ENCODE measurements around the gene BCDIN3D.

DNA sequence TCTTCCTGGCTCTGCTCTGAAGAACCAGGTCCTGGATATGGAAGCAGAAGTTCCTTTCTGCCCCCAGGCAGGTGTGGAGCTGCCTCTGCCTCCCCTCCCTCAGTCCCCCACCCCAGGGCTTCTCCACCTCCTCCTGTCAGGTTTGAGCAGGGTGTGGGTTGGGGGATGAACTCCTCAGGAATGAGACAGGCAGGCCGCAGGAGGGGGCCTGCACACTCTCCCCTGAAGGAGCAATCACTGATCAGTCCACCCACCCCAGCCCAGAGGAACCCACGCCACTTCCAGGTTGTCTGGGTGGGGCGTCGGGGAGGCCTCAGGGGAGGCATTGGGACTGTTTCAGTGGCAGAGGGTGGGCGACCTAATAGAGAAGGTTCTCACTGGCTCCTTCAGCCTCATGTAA, 34.2 kb upstream of the BCDIN3D start:
- TF ChIP-seq, protein P1, sequence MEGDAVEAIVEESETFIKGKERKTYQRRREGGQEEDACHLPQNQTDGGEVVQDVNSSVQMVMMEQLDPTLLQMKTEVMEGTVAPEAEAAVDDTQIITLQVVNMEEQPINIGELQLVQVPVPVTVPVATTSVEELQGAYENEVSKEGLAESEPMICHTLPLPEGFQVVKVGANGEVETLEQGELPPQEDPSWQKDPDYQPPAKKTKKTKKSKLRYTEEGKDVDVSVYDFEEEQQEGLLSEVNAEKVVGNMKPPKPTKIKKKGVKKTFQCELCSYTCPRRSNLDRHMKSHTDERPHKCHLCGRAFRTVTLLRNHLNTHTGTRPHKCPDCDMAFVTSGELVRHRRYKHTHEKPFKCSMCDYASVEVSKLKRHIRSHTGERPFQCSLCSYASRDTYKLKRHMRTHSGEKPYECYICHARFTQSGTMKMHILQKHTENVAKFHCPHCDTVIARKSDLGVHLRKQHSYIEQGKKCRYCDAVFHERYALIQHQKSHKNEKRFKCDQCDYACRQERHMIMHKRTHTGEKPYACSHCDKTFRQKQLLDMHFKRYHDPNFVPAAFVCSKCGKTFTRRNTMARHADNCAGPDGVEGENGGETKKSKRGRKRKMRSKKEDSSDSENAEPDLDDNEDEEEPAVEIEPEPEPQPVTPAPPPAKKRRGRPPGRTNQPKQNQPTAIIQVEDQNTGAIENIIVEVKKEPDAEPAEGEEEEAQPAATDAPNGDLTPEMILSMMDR (IDR thresholded peaks at IDR 0.05; ENCODE audit: low read length) = no peak
- no peak for TF ChIP-seq EZH2 (IDR thresholded peaks at IDR 0.05; ENCODE audit: borderline replicate concordance, low read length)

Data from OCI-LY1 (cell line).